Liver (tissue), 9 donors: ENCODE data around the gene LPP. TPM values are rescaled to one million over a fixed set of nuclear protein-coding genes. Genes with fewer than 3 reads are reported as not detected.

ENCODE experiments used
- DNase-seq: peaks from one replicate; pipeline ENCODE4 v3.0.0-alpha.2; 2017; ENCODE audit warnings: low spot score
- H3K27ac ChIP-seq, 2 donors: one replicate each; pipeline ENCODE4 v1.7.0; 2013; ENCODE audit warnings: inconsistent platforms in 2 of 2, low read length in 2 of 2, control low read depth in 1 of 2, low read depth in 1 of 2, mild to moderate bottlenecking in 1 of 2
- H3K27me3 ChIP-seq, 4 donors: one replicate each; pipeline versions ENCODE4 v1.6.1 to v1.7.0; 2013; ENCODE audit warnings: low read length in 3 of 4, inconsistent platforms in 1 of 4, mild to moderate bottlenecking in 1 of 4, moderate library complexity in 1 of 4; ENCODE audit not compliant: control insufficient read depth in 4 of 4, insufficient read depth in 4 of 4
- H3K36me3 ChIP-seq, 4 donors: one replicate each; pipeline versions ENCODE4 v1.6.1 to v1.7.0; 2013; ENCODE audit warnings: low read length in 3 of 4, mild to moderate bottlenecking in 3 of 4, low read depth in 1 of 4, moderate library complexity in 1 of 4; ENCODE audit not compliant: control insufficient read depth in 4 of 4, insufficient read depth in 3 of 4
- H3K4me1 ChIP-seq, 4 donors: one replicate each; pipeline versions ENCODE4 v1.6.1 to v1.7.0; 2013; ENCODE audit warnings: low read length in 3 of 4, mild to moderate bottlenecking in 3 of 4, moderate library complexity in 1 of 4; ENCODE audit not compliant: control insufficient read depth in 4 of 4, insufficient read depth in 4 of 4
- H3K4me3 ChIP-seq, 3 donors: one replicate each; pipeline versions ENCODE4 v1.6.1 to v1.7.0; 2013; ENCODE audit warnings: low read length in 3 of 3, control low read depth in 1 of 3, low read depth in 1 of 3, mild to moderate bottlenecking in 1 of 3
- H3K9ac ChIP-seq, 2 donors: one replicate each; pipeline ENCODE4 v1.7.0; 2013; ENCODE audit warnings: low read length in 2 of 2, mild to moderate bottlenecking in 2 of 2, moderate library complexity in 2 of 2, control low read depth in 1 of 2, low read depth in 1 of 2
- H3K9me3 ChIP-seq, 4 donors: one replicate each; pipeline versions ENCODE4 v1.6.1 to v1.7.0; 2013; ENCODE audit warnings: low read length in 3 of 4; ENCODE audit not compliant: control insufficient read depth in 4 of 4
- ATF3 ChIP-seq: IDR thresholded peaks from 2 replicates; pipeline ENCODE4 v1.6.1; 2016; ENCODE audit warnings: antibody characterized with exemption
- EGR1 ChIP-seq, 2 donors: IDR thresholded peaks; 2 replicates each; pipeline ENCODE4 v1.6.1; 2016 to 2018; ENCODE audit warnings: antibody characterized with exemption in 2 of 2, low read depth in 2 of 2
- FOXA1 ChIP-seq: IDR thresholded peaks from 2 replicates; pipeline ENCODE4 v1.6.1; 2016; ENCODE audit warnings: antibody characterized with exemption
- GABPA ChIP-seq, 2 donors: IDR thresholded peaks in 1 of 2; conservative IDR thresholded peaks in 1 of 2; 2 replicates each; pipeline ENCODE4 v1.6.1; 2016; ENCODE audit warnings: antibody characterized with exemption in 2 of 2, mild to moderate bottlenecking in 1 of 2, moderate library complexity in 1 of 2
- HNF4A ChIP-seq, 2 donors: conservative IDR thresholded peaks; 2 replicates each; pipeline ENCODE4 v1.6.1; 2016; ENCODE audit warnings: antibody characterized with exemption in 2 of 2, mild to moderate bottlenecking in 2 of 2
- HNF4G ChIP-seq: IDR thresholded peaks from 2 replicates; pipeline ENCODE4 v1.6.1; 2016; ENCODE audit warnings: antibody characterized with exemption
- JUND ChIP-seq, 2 donors: IDR thresholded peaks; 2 replicates each; pipeline ENCODE4 v1.6.1; 2016; ENCODE audit warnings: antibody characterized with exemption in 2 of 2
- MAX ChIP-seq: IDR thresholded peaks from 2 replicates; pipeline ENCODE4 v1.6.1; 2016; ENCODE audit warnings: antibody characterized with exemption
- NR2F2 ChIP-seq: IDR thresholded peaks from 2 replicates; pipeline ENCODE4 v1.6.1; 2016; ENCODE audit warnings: antibody characterized with exemption
- RAD21 ChIP-seq, 2 donors: IDR thresholded peaks; 2 replicates each; pipeline ENCODE4 v1.6.1; 2016; ENCODE audit warnings: antibody characterized with exemption in 2 of 2, mild to moderate bottlenecking in 2 of 2
- RXRA ChIP-seq, 2 donors: IDR thresholded peaks; 2 replicates each; pipeline ENCODE4 v1.6.1; 2017 to 2018; ENCODE audit warnings: antibody characterized with exemption in 2 of 2, mild to moderate bottlenecking in 1 of 2
- TAF1 ChIP-seq: conservative IDR thresholded peaks from 2 replicates; pipeline ENCODE4 v1.6.1; 2016; ENCODE audit warnings: antibody characterized with exemption, mild to moderate bottlenecking
- WGBS: extraction: QIAGEN DNeasy Blood & Tissue Kit; methylation state at CpG from one replicate; pipeline ENCODE4 v1.1.7; 2013; 5-methylcytosine and 5-hydroxymethylcytosine counted together
- polyA plus RNA-seq, 2 donors: library from polyadenylated mRNA; stranded (reverse) in 1 of 2; unstranded in 1 of 2; fragments of 200-250 nt in 1 of 2; fragments of >200 nt in 1 of 2; fragmentation: Nextera tagmentation in 1 of 2; extraction: Ambion mirVana in 1 of 2; gene quantifications; one replicate each; pipeline versions ENCODE4 v1.2.1 to v1.2.3, GENCODE V29; 2013 to 2015
- total RNA-seq, 2 donors: library from RNA; depleted of rRNA; stranded (reverse); fragments of >200 nt; gene quantifications; one replicate each; pipeline ENCODE4 v1.2.3, GENCODE V29; 2014
- TF ChIP-seq, protein P1 (sequence below): IDR thresholded peaks from 2 replicates; pipeline ENCODE4 v1.6.1; 2016; ENCODE audit warnings: antibody characterized with exemption, mild to moderate bottlenecking
- donor health status: healthy.
- donor health status: healthy.
- donor health status: healthy.
- donor health status: healthy.
- donor health status: healthy.

The LPP gene
- total and polyA plus RNA-seq, 4 donors: 3.3 to 53.7 (median 28.2) TPM

DNA sequence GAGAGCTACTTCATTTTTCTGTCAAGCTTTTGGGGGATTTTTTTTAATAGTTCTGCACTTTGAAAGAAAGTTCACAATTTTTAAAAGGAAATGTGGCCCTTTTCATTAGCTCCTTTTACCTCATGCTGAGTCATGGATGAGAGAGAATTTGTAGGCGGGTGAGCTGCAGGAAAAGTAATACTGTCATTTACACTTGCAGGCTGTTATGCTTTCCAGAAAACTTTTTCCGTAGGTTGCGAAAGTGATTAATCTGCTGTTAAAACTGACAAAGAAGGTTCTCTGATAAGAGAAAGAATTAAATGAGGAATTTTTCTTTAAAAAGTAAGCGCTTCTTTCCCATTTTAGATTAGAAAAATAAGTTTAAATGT lies 430.2 kb downstream of the LPP start:
- Histone ChIP-seq H3K9ac (no peak overlapping the region), H3K4me1 (peaks cover 0 to 43% (median 34%) of the 10 kb centered on the region in 4 donors), H3K36me3 (no peaks in the 10 kb centered on the region), H3K27ac (peak overlapping the region in 1 of 2 donors; percentile 38), H3K4me3 (no peak overlapping the region), H3K9me3 (no peaks in the 10 kb centered on the region), H3K27me3 (no peaks in the 10 kb centered on the region)
- DNase-seq: no peak
- TF ChIP-seq EGR1 (IDR thresholded peaks at IDR 0.05; ENCODE audit: low read depth in 2 of 2) (no peak), RAD21 (IDR thresholded peaks at IDR 0.05) (peak in 1 of 2 donors; percentile 11)
- TF ChIP-seq, protein P1, sequence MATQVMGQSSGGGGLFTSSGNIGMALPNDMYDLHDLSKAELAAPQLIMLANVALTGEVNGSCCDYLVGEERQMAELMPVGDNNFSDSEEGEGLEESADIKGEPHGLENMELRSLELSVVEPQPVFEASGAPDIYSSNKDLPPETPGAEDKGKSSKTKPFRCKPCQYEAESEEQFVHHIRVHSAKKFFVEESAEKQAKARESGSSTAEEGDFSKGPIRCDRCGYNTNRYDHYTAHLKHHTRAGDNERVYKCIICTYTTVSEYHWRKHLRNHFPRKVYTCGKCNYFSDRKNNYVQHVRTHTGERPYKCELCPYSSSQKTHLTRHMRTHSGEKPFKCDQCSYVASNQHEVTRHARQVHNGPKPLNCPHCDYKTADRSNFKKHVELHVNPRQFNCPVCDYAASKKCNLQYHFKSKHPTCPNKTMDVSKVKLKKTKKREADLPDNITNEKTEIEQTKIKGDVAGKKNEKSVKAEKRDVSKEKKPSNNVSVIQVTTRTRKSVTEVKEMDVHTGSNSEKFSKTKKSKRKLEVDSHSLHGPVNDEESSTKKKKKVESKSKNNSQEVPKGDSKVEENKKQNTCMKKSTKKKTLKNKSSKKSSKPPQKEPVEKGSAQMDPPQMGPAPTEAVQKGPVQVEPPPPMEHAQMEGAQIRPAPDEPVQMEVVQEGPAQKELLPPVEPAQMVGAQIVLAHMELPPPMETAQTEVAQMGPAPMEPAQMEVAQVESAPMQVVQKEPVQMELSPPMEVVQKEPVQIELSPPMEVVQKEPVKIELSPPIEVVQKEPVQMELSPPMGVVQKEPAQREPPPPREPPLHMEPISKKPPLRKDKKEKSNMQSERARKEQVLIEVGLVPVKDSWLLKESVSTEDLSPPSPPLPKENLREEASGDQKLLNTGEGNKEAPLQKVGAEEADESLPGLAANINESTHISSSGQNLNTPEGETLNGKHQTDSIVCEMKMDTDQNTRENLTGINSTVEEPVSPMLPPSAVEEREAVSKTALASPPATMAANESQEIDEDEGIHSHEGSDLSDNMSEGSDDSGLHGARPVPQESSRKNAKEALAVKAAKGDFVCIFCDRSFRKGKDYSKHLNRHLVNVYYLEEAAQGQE: no peak
- 59% methylated on average over 4 of the region's 4 CpGs for WGBS

- no peak for DNase-seq
- H3K9ac ChIP-seq: no peak overlapping the region
- peaks cover 0 to 42% (median 34%) of the 10 kb centered on the region in 4 donors for H3K4me1 ChIP-seq
- 81% methylated on average over 4 of the region's 4 CpGs for WGBS
- TF ChIP-seq TAF1: no peak
- TF ChIP-seq RAD21 (IDR thresholded peaks at IDR 0.05): peak in 1 of 2 donors; percentile 16
- H3K36me3 ChIP-seq: no peaks in the 10 kb centered on the region
- H3K27ac ChIP-seq: peak overlapping the region in 1 of 2 donors; percentile 16
- H3K27me3 ChIP-seq: no peaks in the 10 kb centered on the region
- no peaks in the 10 kb centered on the region for H3K9me3 ChIP-seq
- H3K4me3 ChIP-seq: no peak overlapping the region
These were observed 431.2 kb downstream of the LPP start for GRCh38 chr3:188584958-188585689.

GRCh38 chr3:188589071-188589470 lies 435.1 kb downstream of the LPP start:
- H3K27ac ChIP-seq: no peak overlapping the region
- no peaks in the 10 kb centered on the region for H3K9me3 ChIP-seq
- H3K4me3 ChIP-seq: no peak overlapping the region
- no peaks in the 10 kb centered on the region for H3K27me3 ChIP-seq
- no peak for DNase-seq
- no peaks in the 10 kb centered on the region for H3K36me3 ChIP-seq
- no peak overlapping the region for H3K9ac ChIP-seq
- 83% methylated on average over 2 of the region's 2 CpGs for WGBS
- no peak for TF ChIP-seq NR2F2
- TF ChIP-seq MAX: no peak
- no peak for TF ChIP-seq JUND (IDR thresholded peaks at IDR 0.05)
- no peak for TF ChIP-seq FOXA1
- no peak for TF ChIP-seq ATF3
- TF ChIP-seq GABPA (IDR thresholded peaks at IDR 0.05 in 1 of 2, conservative IDR thresholded peaks at IDR 0.05 in 1 of 2): no peak
- TF ChIP-seq HNF4G: no peak
- TF ChIP-seq RXRA (IDR thresholded peaks at IDR 0.05): no peak
- TF ChIP-seq, protein P1: no peak
- no peak for TF ChIP-seq HNF4A (conservative IDR thresholded peaks at IDR 0.05)
- H3K4me1 ChIP-seq: peaks cover 0 to 12% (median 9%) of the 10 kb centered on the region in 4 donors
